ENCODE measurements around the gene AOPEP.

- no peak for TF ChIP-seq CTCF (IDR thresholded peaks at IDR 0.05)
- TF ChIP-seq POLR2A (IDR thresholded peaks at IDR 0.05) = no peak
These were observed 381.5 kb downstream of the AOPEP start for GRCh38 chr9:95107976-95108375.

Data from heart left ventricle (tissue), 13 donors.